Measurements from ENCODE around the gene OR4L1.

- TF ChIP-seq CTCF (conservative IDR thresholded peaks at IDR 0.05 in 1 of 2, IDR thresholded peaks at IDR 0.05 in 1 of 2; ENCODE audit: extremely low read depth in 1 of 2, insufficient read depth in 1 of 2, low read depth in 1 of 2, low read length in 2 of 2) (no peak), EZH2 (IDR thresholded peaks at IDR 0.05; ENCODE audit: borderline replicate concordance, low read length) (no peak)
These were observed 40.5 kb upstream of the OR4L1 start, which contains the start of gene OR4K14 for GRCh38 chr14:20019257-20019865.
